HG03439 (cell line): ENCODE results near the gene FAM222A.

ENCODE experiments used
- ATAC-seq: cut with Tn5 transposase; IDR thresholded peaks from one replicate; pipeline ENCODE4 v1.9.1; 2021; ENCODE audit warnings: mild to moderate bottlenecking, moderate library complexity; ENCODE audit not compliant: unreplicated experiment

FAM222A gene

DNA sequence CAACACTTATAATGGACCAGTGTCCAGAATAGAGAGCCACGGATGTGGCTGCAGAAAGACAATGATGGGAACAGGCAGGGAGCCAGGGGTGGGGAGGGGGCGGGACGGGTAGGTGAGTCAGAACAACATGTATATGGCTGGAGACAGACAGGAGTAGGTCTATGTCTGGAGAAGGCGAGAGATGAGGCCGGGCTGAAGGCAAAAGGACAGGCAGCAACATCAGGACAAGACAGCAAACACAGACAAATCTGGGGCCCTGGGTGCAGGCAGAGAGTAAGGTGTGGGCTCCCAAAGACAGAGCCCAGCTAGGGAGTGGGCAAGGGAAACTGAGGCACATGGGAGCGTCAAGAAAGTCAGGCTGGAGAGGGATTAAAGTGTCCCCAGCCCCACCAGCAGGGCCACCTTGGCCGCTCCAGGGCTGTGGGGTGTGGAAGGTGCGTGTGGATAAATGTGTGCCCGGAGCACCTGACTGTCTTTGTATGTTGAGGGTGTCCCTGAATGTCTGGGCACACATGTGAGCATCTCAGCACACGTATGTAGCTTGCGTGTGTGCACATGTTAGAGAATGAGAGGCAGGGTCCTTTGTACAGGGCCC is 44.1 kb downstream of the FAM222A start:
- ATAC-seq, result no peak

DNA sequence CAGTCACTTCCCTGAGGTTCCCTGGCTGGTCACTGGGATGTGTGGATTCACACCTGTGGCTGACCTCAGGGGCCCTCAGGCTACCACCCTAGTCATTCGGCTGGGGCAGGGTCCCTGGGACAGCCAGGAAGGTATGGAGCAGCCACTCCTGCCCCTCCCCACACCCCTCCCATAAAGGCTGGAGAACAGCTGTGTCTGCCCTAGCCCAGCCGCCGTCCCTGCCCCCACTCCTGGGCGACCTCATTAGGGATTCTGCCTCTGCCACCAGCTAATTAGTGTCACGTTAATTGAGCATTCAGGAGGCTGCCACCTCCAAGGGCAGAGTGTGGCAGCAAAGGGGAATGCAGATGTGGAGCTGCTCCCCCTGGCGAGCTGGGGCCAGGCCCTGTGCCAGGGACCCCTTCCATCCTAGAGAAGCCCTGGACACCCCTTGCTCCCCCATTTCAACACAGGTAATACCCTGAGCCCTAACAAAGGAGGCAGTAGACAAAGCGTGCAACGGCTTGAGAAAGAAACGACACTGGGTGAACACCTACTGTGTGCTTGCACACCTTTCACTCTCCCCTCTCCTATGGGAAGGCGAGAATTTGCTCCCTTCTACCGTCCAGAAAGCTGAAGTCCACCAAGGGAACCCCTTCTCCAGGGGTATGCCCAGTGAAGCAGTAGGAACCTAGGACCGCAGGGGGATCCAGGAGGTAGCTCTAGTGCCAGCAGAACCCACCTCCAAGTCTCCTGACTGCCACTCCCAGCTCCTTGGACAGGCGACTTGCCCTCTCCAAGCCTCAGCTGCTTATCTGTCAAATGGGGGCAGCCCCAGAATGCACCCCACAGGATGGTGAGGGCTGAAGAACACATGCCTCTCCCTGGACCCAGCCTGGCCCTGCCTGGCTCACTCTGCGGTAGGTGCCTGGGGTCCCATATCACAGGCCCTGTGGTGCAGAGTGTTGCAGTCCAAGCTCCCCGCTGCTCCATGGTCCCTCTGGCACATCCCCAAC is 45.1 kb downstream of the FAM222A start:
- ATAC-seq, result no peak

DNA sequence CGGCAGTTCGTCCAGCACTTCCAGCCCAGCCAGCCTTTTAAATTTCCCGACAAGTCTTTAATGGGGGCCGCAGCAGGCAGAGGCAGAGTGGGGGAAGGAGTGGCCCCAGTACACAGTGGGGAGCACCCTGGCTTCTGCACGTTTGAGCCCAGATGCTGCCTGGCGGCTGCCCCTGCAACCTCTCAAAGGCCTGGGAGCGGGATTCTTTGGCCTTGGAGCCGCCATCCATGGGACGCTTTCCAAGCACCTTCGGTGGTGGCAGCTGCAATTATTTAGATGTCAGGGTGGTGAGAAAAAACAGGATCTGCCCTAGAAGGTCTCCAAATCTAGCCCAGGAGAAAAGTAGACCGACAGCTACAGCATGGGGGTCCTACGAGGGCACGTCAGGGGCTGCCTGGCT is 46.0 kb downstream of the FAM222A start:
- ATAC-seq, result no peak

DNA sequence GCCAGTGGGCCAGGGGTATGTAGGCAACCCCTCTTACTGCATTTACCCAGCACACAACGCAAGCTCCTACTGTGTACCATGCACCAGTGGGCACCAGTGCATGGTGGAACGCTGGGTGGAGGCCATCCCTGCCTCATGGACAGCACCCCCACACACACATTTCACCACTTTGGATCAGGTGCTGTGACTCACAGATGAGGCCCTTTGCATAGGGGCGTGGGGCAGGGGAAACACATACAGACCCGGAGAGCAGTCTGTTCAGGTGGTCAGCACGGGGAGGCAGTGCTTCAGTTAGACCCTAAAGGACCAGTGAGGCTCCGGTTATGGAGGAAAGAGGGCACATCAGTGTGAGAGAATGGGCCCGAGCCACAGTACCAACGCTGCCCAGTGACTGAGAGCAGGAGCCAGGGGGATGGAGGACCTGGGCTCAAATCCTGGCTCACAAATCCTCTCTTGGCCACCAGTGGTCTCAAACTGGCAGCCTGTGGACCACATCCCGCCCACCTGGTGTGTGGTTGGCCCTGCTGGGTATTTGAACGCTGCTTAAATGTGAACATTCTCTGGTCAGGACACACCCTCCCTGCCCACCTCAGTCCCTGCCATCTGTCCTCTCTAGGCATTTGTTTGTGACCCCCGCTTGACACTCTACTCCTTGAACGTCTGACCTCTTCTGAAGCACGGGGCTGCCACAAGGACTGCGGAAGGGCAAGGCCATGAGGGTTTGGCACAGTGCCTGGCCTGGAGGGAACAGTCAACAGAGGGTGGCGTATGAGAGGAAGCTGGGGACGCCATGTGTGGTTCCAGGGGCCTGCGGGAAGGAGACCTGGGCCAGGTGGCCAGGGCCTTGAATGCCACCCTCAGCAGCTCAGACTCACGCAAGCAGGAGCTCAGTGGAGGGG is 46.7 kb downstream of the FAM222A start:
- ATAC-seq, result no peak

DNA sequence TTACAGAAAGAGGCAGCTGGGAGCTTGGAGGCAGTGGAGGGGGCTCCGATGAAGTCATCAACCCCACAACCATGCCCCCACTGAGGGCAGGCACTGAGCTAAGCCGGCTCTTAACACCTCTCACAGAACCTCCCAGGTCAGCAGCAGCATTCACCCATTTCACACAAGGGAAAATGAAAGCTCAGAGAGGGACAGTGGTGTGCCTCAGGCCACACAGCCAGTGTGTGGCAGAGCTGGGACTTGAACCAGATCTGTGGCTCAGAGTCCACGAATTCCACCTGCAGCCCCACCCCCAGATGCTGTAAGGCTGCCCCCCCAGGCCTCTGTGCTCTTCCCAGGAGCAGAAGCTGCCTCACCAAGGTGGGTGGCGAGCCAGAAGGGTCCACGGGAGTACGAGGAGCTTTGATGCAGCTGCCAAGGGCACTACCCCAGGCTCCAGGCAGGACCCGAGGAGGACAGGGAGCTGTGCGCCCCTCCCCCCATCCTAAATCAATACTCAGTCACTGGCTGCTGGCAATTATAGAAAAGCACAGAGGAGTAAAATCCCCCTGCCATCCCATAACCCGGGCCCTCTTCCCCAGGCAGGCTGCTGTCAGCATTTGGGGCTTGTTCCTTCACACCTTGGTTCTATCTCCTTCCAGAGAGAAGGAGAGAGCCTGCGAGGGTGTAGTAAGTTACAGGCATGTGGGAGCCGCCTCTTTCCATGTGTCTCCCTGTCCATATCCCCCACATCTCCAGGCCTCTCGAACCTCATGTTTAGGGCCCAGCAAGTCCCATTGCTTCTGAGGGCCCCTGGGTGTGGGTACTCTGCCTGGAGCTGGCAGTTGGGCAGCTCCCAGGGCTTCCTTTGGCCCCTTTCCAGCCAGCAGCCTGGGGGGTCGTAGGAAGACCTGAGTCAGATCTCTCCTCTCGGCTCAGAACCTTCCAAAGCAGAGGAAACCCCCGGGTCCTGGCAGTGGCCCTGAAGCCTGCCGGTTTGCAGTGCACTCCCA is 47.6 kb downstream of the FAM222A start:
- no peak for ATAC-seq

DNA sequence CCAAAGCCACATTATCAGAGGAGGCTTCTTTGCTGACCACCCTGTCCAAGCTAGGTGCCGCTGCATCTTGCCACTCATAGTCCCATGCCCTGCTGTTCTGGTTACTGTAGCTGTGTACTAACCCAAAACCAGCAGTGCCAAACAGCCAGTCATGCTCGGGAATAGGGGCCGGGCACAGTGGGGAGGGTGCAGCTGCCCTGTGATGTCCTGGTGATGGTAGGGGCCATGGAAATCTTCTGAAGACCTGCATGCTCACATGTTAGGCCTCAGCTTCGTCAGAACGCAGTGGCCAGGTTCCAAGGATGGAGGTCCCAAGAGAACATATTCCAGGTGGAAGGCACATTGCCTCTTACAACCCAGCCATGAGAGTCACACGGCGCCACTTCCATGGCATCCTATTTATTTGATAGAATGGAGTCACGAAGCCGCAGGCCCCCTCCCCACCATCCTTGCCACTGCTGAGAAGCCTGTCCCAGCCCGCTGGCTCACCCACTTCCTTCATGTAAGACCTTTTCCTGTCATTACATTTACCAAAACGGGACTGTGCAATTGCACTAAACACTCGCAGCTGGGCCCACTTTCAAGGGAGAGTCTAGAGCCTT is 48.5 kb downstream of the FAM222A start:
- no peak for ATAC-seq

DNA sequence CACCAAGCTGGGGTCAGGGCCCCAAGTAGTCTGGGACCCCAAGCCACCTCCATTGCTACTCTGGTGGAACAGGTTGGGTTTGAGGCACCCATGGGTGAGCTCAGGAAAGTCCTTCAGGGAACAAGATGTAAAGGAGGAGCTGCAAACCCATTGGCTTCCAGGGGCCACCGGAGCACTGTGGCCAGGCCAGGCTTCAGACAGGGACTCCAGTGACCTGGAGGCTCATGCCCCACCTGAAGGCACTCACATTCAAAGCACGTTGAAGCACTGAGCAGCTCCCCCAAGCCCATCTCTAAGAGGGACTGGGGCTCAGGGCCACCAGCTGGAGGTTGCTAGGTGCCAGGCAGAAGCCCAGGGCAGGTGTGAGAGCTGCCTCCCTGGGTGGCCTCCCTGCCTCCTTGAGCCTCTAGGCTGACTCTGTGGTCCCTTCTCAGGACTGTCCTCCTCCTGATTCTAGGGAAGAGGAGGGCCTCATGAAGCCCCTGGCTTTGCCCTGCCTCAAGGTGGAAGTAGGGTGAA is 49.1 kb downstream of the FAM222A start:
- ATAC-seq, result no peak

DNA sequence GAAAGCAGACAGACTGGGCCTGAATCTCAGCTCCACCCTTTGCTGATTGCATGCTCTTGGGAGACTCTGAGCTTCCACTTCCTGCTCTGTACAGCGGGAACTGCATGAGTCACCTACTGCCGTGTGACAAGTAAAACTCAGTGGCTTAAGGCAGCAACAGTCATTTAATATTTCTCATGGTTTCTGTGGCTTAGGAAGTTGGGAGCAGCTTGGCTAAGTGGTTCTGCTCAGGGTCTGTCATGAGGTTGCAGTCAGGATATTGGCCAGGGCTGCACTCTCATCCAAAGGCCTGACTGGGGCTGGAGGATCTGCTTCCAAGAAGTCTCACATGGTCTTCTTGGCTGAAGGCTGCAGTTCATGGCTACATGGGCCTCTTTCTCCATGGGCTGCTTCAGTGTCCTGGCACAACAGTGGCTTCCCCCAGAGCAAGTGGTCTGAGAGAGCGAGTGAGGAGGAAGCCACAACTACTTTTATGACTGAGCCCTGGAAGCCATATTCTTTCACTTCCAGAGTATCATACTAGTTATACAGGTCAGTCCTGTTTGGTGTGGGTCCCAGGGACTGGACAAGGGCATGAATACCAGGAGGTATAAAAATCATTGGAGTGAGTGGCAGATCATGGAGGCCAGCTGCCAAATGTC is 49.7 kb downstream of the FAM222A start:
- no peak for ATAC-seq

DNA sequence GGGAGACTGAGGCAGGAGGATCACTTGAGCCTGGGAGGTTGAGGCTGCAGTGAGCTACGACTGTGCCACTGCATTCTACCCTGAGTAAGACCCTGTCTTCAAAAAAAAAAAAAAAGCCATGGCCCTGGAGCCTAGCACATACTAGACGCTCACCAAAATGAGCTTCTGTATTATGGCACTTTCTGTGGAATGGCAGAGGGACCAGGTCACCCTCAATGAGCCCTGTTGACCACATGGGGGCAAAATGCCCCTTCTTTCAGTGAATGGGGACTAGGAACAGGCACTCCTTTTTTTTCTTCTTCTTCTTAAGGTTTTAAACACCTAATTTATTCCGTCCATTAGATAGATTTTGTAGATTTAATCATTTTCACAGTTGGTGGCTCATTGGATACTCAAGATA is 50.5 kb downstream of the FAM222A start:
- ATAC-seq, result no peak

DNA sequence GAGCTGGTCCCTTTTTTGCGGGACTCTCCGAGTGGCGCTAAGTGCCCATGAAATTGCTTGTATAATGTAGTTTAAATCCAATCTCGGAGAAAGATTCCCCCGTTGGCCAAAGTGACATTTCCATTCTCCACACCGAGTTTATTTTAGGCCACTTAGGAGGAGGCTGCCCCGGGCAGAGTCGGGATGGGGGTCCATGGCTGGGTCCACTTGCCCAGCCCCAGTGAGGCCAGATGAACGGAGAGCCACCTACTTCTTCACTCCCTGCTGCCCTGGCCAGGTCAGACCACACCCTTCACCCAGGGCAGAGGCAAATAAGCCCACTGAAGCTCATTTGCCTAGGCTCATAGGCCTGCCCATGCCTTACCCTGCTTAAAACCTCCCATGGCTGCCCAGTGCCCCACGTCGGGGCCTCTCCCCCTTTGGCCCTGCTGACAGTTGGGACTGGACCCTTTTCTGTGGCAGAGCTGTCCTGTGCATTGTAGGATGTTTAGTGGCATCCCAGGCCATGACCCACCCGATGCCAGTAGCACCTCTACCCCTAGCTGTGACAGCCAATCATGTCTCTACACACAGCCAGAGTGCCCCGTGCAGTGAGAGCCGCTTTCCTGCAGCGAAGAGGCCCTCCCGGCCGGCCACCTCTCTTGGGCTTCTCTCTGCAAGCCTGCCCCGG is 51.3 kb downstream of the FAM222A start:
- ATAC-seq, result no peak

DNA sequence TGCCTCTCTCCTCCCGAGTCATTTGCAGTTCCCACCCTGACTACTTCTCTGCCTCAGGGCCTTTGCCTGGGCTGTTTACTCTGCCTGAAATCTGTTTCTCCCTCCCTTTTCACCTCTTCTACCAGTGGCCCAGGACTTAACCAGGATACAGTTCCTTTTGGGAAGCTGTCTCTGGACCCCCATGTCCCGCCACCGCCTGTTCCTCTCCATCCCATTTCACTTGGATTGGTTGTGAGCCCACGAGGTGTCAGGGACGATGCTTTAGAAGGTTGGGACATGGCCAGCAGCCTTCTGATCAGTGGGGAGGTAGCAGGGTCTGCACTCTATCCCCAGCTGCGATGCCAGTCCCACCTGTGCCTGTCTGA is 51.8 kb downstream of the FAM222A start:
- no peak for ATAC-seq

DNA sequence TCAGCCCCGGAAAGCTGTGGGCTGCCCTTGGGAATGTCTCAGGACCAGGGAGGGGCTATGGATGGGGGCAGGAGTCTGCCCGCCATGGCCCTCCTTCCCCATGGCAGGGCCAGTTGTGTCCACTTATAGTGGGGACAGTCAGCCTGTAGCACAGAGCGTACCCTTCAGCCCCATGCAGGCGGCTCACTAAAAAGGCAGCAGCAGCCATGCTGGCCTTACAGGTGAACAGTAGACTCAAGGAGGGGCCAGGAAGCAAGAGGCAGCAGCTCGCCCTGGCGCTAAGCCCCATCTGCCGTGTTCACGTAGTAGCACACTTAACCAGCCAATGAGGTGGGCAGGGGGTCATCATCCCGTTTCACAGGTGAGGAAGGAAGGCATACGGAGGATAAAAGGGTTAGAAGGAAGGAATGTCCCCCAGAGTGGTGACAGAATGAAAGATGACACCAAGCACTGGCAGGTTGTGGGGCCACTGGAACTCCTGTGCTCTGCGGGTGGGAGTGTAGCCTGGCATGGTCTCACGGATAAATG is 52.7 kb downstream of the FAM222A start:
- ATAC-seq, result no peak

DNA sequence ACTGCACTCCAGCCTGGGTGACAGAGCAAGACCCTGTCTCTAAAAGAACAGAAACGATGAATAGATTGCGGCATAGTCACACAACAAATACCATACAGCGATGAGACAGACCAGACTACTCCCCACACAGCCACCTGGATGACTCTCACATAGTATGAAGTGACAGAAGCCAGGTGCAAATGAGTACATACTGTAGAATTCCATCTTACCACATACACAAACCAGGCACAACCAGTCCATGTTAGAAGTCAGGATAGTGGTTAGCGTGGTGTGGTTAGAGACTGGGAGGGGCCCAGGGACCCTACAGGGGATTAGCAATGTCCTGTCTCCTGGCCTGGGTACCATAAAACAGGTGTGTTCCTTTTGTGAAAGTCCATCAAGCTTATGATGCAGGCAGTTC is 53.8 kb downstream of the FAM222A start:
- no peak for ATAC-seq

DNA sequence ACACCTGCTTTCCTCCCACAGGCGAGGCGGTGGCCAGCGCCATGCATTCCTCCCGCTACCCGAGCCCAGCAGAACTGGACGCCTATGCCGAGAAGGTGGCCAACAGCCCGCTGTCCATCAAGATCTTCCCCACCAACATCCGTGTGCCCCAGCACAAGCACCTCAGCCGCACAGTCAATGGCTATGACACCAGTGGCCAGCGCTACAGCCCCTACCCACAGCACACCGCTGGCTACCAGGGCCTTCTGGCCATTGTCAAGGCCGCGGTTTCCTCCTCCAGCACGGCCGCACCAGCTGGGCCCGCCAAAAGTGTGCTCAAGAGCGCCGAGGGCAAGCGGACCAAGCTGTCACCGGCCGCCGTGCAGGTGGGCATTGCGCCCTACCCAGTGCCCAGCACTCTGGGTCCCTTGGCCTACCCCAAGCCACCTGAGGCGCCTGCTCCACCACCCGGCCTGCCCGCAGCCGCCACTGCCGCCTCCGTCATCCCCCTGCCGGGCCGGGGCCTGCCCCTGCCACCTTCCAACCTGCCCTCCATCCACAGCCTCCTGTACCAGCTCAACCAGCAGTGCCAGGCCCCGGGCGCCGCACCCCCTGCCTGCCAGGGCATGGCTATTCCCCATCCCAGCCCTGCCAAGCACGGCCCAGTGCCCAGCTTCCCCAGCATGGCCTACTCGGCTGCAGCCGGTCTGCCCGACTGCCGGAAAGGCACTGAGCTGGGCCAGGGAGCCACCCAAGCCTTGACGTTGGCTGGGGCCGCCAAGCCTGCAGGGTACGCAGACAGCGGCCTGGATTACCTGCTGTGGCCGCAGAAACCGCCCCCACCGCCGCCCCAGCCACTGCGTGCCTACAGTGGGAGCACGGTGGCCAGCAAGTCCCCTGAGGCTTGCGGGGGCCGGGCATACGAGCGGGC is 54.6 kb downstream of the FAM222A start:
- ATAC-seq, result no peak

DNA sequence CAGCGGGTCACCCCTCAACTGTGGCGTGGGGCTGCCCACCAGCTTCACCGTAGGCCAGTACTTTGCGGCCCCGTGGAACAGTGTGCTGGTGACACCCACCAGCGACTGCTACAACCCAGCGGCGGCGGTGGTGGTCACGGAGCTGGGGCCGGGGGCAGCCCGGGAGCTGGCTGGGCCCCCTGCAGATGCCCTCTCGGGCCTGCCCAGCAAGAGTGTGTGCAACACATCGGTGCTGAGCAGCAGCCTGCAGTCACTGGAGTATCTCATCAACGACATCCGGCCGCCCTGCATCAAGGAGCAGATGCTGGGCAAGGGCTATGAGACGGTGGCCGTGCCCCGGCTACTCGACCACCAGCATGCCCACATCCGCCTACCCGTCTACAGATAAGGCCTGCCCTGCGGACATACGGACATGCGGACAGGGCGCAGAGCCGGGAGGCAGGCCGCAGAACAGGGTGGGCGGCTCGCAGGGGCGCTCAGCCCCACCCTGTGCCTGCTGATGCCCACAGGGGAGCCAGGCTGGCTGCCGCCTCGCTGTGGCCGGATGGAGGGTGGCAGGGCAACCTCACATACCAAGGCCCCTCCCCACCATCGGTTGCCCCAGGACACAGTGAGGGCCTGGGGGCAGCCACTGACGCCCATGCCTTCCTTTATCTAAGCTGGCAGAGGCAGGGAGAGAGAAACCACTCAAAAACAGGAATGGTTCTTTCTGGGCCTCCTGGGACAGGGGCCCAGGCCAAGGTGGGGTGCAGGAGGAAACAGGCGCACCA is 55.5 kb downstream of the FAM222A start:
- no peak for ATAC-seq

DNA sequence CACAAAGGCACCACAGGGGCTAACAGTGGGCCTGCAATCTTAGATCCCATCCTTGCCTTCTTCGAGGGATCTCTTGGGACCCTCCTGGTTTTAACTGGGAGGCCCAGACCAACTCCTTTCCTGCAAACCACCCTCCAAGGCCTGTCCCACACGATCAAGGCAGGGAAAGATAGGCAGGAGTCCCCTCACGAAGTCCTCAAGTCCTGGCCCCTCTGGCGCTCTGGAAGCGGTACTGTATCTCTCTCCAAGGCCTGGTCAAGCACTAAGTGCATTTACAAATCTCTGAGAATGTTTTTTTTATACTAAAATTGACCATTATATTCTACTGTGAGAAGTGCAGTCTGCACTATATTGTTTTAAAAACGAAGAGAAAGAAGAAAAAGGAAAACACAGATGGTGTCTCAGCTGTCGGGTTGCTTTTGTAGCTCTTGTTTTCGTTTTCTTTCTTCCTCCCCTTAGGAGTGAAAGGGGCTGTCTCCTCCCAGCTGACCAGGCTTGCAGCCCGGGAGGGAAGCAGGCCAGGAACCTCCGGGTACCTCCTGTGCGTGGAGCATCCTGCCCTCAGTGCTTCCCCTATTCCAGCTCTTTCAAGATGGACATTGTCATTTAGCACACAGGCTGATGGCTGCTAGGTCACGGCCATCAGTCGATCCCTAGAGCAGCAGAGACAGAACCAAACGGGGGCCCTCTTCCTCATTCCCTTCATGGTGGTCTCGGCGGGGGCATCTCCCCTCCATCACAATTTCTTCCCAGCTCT is 56.7 kb downstream of the FAM222A start:
- no peak for ATAC-seq
